Fibroblast of skin of left biceps (primary cell): ENCODE data around the gene KIR2DL4.
"Not testable (repeated sequence)": the region's sequence is repeated elsewhere in the genome, so short reads cannot be mapped to it uniquely, and the experiment has no call there.

Experiments used
- DNase-seq, 2 experiments: peaks; one replicate each; pipeline ENCODE4 v3.0.0-alpha.2; 2013; ENCODE audit warnings: low read depth in 2 of 2

KIR2DL4 gene

DNA sequence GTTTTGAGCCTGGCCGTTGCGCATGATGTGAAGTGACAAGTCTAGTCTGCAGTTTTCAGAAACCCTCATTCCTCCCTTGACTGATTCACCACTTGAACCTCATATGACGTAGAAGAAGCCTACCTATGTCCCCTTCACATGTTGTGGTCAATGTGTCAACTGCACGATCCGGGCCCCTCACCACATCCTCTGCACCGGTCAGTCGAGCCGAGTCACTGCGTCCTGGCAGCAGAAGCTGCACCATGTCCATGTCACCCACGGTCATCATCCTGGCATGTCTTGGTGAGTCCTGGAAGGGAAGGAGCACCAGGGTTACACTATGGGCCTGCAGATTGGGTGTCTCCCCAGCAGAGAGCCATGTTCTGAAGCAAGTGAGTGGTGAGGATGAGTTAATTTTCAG, at the start of gene KIR2DL4:
Gene KIR2DL4, plus strand, starts transcription at position 201 of the 400 bp plus-strand sequence. Its CDS starts 42 bp downstream, at position 243.
- no peak for DNase-seq

GRCh38 chr19:54756204-54757110, 47.0 kb upstream of the KIR2DL4 start:
- not testable (repeated sequence) for DNase-seq

DNA sequence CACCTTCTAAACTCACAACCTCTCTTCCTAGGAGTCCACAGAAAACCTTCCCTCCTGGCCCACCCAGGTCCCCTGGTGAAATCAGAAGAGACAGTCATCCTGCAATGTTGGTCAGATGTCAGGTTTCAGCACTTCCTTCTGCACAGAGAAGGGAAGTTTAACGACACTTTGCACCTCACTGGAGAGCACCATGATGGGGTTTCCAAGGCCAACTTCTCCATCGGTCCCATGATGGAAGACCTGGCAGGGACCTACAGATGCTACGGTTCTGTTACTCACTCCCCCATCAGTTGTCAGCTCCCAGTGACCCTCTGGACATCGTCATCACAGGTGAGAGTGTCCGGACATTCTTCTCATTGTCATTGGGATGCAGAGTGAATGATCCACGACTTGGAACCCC, 44.8 kb upstream of the KIR2DL4 start:
- not testable (repeated sequence) for DNase-seq

DNA sequence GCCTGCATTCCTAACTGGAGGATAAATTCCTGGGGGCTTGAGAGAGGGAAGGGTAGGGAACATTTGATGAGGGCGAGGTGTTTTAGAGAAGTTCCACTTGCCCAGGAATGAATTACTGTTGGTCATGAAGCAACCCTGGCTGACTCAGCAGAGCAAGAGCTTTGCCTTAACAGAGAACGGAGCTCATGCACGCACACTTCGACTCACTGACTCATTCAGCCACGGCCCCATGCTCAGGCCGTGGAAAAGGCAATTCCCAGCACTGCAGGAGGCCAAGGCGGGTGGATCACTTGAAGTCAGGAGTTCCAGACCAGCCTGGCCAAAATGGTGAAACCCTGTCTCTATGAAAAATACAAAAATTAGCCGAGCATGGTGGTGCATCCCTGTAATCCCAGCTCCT, 39.2 kb upstream of the KIR2DL4 start:
- DNase-seq: not testable (repeated sequence)

DNA sequence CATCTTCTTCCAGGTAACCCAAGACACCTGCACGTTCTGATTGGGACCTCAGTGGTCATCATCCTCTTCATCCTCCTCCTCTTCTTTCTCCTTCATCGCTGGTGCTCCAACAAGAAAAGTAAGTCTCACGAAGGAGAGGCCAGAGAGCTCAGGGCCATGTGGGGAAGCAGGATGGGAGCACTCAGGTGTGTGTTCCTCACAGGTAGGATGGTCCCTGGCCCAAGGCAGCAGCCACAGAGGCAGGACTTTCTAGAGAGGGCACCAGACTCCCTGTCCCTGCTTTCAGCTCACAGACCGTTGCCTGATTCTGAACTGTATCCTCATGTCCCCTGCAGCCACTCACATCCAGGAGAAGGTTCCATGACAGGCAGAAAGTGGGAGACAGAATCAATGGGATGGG, 36.9 kb upstream of the KIR2DL4 start:
- not testable (repeated sequence) for DNase-seq

- not testable (repeated sequence) for DNase-seq
Measured at GRCh38 chr19:54769646-54770045, 33.8 kb upstream of the KIR2DL4 start, which contains the start of gene KIR2DL1. Gene KIR2DL1, plus strand, starts transcription at chr19:54769793. Its CDS starts 58 bp downstream, at chr19:54769851.

GRCh38 chr19:54770511-54770910, 32.9 kb upstream of the KIR2DL4 start:
- not testable (repeated sequence) for DNase-seq

DNA sequence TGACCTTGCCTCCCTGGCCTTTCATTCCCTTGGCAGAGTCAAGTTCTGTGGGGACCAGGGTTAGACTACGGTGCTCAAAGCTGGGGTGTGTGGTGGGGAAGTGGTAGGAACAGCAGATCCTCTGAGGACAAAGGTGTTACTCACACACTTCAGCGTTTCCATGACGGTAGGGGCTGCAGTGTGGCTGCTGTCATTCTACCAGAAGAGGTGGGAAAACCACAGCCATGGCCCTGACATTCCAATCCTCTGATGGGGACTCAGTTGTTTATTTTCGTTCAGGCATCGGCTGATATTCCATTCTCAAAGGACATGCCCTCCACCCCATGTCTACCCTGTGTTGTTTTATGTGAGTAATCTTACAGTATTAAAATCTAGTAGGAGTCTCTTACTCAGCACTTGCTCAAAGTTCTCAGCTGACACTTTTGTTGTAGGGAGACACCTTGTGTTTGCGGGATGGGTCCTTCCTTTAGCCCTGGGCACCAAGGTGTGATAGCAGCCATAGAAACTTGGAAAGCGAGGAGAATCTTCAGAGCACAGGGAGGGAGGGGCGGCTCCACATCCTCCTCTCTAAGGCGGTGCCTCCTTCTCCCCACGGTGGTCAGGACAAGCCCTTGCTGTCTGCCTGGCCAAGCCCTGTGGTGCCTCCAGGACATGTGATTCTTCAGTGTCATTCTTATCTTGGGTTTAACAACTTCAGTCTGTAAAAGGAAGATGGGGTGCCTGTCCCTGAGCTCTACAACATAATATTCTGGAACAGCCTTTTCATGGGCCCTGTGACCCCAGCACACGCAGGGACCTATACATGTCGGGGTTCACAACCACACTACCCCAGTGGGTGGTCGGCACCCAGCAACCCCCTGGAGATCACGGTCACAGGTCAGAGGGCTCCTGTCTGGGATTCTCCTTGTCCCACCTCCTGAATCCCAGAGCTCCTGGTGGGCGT, 32.1 kb upstream of the KIR2DL4 start:
- not testable (repeated sequence) for DNase-seq

DNA sequence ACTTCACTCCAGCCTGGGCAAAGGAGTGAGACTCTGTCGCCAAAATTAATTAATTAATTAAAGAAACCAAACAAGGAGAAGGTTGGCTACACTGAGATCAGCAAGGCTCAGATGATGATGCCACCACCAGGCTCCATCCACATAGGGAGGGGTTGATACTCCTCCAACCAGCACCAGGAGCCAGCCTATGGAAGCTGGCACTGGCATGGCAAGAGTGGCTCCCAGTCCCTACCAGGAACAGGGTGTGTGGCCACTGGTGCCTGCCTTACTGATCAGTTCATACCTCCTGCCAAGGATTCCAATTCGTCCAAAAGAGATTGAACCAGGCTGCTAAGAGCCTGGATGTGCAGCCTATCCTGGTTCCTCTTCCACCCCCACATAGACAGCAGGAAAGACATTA, 30.7 kb upstream of the KIR2DL4 start:
- not testable (repeated sequence) for DNase-seq

DNA sequence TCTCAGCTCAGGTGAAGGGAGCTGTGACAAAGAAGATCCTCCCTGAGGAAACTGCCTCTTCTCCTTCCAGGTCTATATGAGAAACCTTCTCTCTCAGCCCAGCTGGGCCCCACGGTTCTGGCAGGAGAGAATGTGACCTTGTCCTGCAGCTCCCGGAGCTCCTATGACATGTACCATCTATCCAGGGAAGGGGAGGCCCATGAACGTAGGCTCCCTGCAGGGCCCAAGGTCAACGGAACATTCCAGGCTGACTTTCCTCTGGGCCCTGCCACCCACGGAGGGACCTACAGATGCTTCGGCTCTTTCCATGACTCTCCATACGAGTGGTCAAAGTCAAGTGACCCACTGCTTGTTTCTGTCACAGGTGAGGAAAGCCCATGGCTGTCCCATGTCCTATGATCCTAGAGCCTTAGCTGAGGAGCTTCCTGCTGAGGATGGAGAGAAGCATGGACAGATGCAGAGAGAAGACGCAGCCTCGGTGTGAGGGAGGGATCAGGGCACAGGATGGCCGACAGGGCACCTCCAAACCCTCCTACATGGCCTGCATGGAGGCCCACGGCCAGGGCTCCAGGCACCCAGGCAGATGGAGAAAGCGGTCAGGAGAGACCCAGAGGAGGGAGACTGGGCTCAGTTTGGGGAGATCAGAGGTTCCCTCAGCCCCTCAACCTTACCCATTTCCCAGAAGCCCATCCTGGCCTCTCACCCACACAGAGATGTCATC, 28.2 kb upstream of the KIR2DL4 start:
- not testable (repeated sequence) for DNase-seq

DNA sequence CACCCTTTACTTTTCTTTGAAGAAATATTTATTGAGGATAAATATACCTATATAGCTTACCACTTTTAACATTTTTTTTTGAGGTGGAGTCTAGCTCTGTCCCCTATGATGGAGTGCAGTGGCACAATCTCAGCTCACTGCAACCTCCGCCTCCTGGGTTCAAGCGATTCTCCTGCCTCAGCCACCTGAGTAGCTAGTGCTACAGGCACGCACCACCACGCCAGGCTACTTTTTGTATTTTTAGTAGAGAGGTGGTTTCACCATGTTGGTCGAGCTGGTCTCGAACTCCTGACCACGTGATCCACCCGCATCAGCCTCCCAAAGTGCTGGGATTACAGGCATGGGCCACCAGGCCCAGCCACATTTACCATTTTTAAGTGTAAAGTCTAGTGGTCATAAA, 27.6 kb upstream of the KIR2DL4 start:
- DNase-seq: not testable (repeated sequence)

DNA sequence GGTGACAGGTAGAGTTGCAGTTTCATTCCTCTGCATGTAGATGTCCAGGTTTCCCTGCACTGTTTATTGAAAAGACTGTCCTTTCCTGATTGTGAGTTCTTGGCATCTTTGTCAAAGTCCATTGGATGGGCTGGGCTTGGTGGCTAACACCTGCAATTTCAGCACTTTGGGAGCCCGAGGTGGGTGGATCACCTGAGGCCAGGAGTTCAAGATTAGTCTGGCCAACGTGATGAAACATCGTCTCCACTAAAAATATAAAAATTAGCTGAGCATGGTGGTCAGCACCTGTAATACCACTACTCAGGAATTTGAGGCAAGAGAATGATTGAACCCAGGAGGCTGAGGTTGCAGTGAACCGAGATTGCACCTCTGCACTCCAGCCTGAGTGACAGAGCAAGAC, 25.6 kb upstream of the KIR2DL4 start:
- not testable (repeated sequence) for DNase-seq

DNA sequence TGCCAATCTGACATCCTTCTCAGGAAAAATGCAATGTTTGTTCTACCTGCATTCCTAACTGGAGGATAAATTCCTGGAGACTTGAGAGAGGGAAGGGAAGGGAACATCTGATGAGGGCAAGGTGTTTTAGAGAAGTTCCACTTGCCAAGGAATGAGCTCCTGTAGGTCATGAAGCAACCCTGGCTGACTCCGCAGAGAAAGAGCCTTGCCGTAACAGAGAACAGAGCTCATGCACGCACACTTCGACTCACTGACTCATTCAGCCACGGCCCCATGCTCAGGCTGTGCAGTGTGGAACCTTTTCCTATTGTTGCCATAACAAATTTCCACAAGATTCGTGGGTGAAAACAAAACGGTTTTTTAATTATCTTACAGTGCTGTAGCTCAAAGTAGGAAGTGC, 24.5 kb upstream of the KIR2DL4 start:
- not testable (repeated sequence) for DNase-seq

DNA sequence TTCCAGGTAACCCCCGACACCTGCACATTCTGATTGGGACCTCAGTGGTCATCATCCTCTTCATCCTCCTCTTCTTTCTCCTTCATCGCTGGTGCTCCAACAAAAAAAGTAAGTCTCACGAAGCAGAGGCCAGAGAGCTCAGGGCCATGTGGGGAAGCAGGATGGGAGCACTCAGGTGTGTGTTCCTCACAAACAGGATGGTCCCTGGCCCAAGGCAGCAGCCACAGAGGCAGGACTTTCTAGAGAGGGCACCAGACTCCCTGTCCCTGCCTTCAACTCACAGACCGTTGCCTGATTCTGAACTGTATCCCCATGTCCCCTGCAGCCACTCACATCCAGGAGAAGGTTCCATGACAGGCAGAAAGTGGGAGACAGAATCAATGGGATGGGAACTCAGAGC, 20.5 kb upstream of the KIR2DL4 start:
- not testable (repeated sequence) for DNase-seq

- not testable (repeated sequence) for DNase-seq
Measured at GRCh38 chr19:54786091-54786723, 17.2 kb upstream of the KIR2DL4 start.

- DNase-seq: not testable (repeated sequence)
Measured at GRCh38 chr19:54788154-54788553, 15.3 kb upstream of the KIR2DL4 start.

DNA sequence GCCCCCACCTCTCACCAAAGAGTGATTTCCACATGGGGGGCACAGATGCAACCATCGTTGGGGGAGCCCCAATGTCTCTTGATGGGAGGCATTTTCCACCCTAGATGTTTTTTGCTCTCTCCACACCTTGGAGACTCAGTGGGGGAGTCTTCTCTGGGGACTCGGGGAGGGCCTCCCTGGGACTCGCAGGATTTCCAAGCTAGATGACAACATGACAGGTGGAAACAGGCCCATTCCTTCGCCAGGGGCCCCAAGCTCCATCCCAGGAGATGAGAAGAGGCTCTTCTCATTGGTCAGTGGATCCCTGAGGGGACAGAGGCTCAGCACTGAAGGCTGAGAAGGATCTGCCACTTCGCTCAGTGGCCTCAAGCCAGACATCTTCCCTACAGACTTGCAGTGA, 12.7 kb upstream of the KIR2DL4 start:
- no peak for DNase-seq

- no peak for DNase-seq
Measured at GRCh38 chr19:54791476-54791875, 11.9 kb upstream of the KIR2DL4 start.

DNA sequence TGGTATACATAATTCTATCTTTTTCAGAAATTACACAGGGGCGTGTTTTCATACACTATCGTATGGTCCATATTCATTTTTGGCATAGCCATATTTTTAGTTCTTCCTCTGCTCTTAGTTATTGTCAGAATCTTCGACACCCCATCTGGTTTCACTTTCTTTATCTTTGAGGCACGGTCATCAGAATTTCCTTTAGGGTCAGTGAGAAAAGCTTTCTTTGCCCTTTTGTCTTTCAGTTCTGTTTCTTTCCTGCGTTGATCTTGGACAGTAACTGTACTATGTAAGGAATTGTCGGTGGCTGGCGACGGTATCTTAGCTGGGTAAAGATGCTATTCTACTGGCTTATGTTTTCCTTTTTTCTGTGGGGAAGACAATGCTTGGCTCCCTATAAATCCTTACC, 10.6 kb upstream of the KIR2DL4 start:
- DNase-seq: no peak

- DNase-seq: no peak
Measured at GRCh38 chr19:54795758-54796157, 7.7 kb upstream of the KIR2DL4 start.

- DNase-seq: no peak
Measured at GRCh38 chr19:54804101-54804500, 691 bp downstream of the KIR2DL4 start.
